GM19467 (cell line): Measurements from ENCODE around the gene ZPBP.
"Not testable (repeated sequence)": the region's sequence is repeated elsewhere in the genome, so short reads cannot be mapped to it uniquely, and the experiment has no call there.

Experiments
- ATAC-seq: cut with Tn5 transposase; IDR thresholded peaks from one replicate; pipeline ENCODE4 v1.9.1; 2021; ENCODE audit warnings: mild to moderate bottlenecking, moderate library complexity; ENCODE audit not compliant: unreplicated experiment

ZPBP gene

DNA sequence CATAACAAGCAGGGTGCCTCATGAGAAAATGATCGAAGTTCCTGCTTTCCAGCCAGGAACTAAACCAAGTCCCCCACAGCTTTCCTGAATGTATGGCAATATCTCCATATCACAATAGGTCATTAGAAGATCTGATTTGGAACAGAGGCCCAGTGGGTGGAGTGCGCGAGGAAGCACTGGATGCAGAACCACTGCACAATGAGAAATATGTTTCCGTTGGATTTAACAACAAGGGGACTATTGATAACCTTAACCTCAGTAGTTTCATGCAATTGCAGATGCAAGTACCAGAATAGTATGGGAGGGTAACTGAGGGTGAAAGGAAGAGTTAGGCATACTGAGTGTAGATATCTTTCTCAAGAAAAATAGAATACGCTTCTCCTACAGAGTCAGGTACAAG lies 45.3 kb downstream of the ZPBP start:
- ATAC-seq: no peak

DNA sequence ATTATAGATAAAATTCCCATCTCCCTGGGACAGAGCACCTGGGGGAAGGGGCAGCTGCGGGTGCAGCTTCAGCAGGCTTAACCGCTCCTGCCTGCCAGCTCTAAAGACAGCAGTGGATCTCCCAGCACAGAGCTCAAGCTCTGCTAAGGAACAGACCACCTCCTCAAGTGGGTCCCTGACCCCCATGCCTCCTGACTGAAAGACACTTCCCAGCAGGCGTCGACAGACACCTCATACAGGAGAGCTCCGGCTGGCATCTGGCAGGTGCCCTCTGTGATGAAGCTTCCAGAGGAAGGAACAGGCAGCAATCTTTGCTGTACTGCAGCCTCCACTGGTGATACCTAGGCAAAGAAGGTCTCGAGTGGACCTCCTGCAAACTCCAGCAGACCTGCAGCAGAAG lies 51.9 kb downstream of the ZPBP start:
- not testable (repeated sequence) for ATAC-seq

DNA sequence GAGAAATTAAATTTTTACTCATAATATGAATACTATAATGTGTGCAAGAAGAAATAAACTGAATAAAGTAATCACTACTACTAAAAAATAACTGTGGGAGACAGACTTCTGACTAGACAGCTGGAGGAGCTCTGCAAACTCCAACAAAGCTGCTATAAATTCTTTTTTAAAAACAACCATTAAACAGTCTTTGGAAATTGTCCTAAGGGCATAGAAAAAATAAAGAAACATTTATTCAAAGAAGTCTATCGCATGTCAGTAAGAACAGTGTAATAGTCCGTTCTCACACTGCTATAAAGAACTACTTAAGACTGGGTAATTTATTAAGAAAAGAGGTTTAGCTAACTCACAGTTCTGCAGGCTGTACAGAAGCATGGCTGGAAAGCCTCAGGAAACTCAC lies 56.0 kb downstream of the ZPBP start:
- ATAC-seq: no peak

DNA sequence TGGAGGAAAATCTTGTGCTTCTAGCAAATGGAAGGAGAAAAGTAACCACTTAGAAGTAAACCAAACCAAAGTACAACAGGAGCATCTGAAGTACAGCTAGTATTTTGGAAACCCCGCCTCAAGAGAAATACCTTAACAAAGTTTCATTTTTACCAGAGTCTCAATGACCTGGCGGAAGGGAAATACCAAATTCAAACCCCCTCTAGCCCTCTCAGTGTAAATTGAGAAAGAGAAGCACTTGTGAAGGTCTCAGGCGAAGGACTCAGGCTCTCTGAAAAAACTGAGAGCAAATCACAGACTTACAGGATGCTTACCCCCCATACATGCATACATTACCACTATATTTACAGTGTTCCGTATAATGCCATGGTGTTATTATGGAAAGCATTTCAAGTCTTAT lies 70.1 kb downstream of the ZPBP start:
- ATAC-seq: no peak

DNA sequence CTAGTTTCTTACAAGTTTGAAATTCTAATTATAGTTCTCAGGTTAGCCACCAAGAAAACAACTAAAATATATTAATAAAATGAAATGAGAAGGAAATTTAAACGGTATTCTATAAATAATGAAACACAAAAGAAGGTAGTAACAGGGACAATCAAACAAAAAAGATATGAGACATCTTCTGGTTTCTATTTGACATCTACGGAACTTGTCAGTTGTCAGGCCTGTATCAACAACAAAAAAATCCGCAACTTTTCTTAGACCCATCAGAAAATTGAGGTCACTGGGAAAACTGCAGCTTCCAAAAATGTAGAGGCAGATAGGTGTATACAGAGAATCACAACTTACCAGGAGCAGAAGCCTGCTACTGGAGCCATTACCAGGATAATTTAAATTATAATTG lies 70.6 kb downstream of the ZPBP start:
- ATAC-seq: no peak

DNA sequence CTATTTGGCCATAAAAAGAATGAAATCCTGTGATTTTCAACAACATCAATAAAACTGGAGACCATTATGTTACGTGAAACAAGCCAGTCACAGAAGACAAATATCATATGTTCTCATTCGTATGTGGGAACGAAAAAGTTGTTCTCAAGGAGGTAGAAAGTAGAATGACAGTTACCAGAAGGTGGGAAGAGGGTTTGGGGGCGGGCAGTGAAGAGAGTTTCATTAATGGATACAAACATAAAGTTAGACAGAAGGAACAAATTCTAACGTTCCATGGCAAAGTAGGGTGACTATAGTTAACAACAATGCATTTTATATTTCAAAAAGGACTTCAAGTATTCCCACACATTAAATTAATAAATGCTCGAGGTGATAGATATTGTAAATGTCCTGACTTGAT lies 97.4 kb downstream of the ZPBP start:
- ATAC-seq: no peak

DNA sequence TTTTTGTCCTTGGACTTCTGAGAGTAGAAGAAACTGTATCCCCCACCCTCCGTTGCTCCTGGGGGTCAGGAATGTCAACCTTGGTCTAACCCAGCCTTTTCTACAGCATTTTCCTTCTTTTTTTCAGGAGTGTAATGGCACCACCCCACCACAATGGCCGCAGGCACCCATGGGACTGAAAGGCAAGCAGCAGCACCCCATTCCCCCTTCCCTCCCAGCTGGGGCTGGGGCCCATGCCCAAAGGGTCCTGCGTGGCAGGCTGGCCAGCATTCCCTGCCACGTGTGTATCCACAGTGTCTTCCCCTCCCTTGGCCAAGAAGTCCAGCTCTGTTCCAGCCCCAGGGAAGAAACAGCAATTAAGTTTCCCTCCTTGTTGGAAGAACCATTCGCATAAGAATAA lies 106.9 kb downstream of the ZPBP start:
- no peak for ATAC-seq

DNA sequence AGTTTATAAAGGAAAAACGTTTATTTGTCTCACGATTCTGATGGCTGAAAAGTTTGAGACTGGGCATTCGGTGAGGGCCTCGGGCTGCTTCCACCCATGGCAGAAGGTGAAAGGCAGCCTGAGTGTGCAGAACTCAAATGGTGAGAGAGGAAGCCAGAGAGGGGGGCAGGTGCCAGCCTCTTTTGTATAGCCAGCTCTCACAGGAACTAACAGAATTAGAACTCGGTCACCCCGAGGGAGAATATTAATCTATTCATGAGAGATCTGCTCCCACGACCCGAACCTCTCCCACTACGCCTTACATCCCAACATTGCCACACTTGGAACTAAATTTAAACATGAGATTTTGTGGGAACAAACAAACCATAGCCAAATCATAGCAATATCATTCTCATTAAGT lies 112.6 kb downstream of the ZPBP start:
- no peak for ATAC-seq

DNA sequence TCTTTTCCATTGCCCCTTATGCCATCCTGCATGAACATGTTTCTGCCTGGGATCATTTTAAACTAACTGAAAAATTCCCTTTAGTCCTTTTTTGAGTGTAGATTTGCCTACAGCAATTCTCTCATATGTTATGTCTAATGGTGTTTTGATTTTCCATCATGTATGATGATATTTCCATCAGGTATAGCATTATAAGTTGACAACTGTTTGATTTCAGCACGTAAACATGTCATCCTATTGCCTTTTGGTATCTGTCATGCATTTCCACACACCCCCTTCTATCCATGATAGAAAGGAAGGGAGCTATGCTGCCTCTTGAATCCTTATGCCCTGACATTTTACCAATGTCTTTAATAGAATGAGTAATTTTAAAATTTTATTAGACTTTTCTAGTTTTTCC lies 116.8 kb downstream of the ZPBP start:
- ATAC-seq: no peak

DNA sequence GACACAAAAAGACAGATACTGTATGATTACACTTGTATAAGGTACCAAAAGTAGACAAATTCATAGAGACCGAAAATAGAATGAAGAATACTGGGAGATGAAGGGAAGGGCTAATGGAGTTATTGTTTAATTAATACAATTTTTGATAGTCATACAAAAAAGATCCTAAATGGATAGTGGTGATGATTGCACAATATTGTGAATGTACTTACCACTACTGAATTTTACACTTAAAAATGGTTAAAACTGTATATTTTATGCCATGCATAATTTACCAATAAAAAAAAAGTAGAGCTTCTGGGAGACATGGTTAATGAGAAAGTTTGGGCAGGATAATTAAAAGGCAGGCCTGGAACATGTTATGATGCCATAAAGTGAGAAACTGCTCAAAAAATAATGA lies 119.0 kb downstream of the ZPBP start:
- ATAC-seq: no peak

DNA sequence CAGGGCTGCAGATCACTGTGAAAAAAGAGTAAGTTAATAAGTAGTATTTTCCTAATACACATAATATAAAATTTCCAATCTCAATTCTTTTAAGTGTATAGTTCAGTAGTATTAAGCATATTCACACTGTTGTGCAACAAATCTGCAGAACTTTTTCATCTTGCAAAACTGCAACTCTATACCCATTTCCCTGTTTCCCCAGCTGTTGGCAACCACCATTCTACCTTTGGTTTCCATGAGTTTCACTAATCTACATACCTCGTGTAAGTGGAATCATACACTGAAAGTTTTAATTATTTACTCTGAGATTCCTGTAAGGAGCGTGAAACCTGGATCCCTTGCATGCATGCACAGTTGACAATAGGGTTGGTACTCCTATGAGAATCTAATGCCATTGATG lies 155.4 kb downstream of the ZPBP start:
- ATAC-seq: no peak

DNA sequence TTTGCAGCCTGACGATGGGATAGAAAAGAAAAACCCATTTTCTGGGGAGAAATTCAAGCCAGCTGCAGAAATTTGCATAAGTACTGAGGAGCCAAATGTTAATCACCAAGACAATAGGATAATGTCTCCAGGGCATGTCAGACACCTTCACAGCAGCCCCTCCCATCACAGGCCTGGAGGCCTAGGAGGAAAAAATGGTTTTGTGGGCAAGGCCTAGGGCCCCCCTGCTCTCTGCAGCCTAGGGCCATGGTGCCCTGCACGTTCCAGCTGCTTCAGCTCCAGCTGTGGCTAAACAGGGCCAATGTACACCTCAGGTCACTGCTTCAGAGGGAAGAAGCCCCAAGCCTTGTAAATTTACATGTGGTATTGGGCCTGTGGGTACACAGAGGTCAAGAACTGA lies 161.4 kb downstream of the ZPBP start:
- ATAC-seq: no peak

DNA sequence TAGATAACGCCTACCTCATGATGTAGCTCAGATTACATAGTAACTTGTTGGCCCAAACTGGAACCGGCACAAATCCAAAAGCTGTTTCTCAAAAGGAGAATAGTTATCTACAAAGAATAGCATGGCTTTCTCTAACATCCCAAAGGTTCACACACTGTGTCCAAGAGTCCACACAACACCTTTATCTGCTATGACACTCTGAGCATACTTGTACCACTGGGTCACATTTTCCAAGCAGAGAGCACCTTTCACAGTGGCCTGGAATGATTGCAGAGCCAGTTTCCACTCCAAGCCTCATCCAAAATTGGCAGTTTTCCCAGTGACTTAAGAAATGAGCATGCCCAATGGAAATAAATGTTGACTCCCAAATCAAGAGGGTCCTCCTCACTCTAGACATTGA lies 164.3 kb downstream of the ZPBP start:
- no peak for ATAC-seq

DNA sequence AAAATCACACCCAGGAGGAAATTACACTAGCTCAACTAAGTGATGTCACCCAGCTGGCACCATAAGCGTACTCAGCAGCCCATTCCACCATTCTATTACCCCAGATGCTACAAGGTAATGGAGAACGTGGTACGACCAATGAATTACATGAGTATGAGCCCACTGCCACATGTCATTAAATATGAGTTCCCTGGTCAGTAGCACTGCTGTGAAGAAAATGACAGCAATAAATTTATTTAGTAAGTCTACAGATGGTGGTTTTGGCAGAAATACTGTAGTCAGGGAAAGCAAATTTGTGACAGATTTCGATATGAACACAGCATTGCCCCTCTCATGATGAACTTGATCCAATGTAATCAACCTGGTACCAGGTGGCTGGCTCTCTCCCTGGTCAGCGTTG lies 165.4 kb downstream of the ZPBP start:
- no peak for ATAC-seq

DNA sequence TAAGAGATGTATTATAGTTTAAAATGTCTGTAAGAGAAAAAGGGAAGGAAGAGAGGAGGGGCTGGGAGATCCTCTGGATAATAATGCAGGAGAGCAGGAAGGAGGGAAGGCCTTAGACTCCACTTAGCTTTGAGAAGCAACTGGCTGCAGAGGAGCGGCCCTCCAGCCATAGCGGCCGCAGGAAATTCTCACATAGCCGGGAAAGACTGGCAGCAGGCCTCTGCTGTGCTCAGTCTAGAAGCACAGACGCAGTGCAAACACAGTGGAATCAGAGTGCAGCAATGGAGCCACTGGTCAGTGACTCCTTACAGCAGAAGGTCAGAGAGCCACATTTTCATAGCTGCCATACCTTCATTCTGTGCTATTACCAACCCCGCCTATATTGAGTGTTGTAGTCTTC lies 166.3 kb downstream of the ZPBP start:
- ATAC-seq: no peak

DNA sequence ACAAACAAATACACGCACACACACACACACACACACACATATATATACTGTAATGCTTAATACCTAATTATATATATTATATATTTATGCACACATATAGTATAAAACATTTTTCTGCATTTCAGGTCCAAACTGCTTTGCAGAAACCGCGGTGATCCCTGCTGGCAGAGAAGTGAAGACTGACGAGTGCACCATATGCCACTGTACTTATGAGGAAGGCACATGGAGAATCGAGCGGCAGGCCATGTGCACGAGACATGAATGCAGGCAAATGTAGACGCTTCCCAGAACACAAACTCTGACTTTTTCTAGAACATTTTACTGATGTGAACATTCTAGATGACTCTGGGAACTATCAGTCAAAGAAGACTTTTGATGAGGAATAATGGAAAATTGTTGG lies 181.1 kb downstream of the ZPBP start:
- no peak for ATAC-seq

DNA sequence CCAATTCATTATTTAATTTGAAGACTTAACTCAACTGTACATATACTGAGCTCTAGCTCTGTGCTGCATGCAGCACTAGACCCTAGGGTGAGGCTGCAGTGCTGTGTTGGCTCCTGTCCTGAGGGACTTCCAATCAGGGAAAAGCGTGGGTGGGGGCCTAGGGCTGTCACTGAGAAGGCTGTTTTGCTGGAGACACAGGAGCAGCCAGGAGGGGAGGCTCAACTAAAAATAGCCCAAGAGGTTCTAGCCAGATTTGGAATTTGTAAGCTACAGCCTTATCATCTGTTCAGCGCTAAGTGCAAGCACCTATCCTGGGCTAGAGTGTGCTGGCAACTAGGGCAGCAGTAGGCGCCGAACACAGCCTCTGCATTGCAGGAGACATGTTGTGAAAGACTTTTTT lies 198.5 kb downstream of the ZPBP start:
- ATAC-seq: no peak

DNA sequence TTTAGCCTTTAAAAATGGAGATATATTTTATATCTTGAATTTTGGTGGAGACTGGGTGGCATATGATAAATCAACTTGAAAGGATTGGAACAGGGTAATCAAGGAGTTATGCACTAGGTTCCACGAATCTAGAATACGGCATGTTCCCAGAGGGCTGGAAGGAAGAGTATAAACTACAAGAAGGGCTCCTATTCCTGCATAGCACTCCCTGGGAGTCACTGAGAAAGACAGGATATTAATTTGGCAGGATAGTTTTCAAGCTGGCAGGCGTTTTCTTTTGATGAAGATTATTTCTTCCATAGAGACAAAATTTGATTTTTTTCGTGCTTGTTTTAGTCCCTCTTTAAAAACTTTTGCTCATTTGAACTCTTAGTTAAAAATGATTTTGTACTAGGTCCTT lies 199.9 kb downstream of the ZPBP start:
- ATAC-seq: no peak

DNA sequence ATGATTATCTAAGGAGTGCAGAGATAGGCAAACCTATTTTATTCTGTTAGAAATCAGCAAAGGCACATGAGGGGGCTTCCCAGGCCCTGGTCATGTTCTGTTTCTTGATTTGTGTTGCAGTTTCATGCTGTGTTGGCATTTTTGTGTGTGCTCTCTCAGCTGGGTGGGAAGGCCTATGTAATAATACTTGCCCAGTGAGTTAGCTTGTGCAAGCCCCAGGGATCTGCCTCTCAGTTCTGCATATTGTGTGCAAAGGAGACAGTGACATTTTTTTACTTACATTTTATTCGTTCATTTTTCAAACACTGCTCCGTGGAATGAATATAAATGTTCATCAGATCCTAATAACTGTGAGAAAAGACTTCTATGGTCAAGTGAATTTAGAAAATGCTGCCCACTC lies 200.6 kb downstream of the ZPBP start:
- no peak for ATAC-seq
